ENCODE results near the gene CDKL4. TPM values are rescaled to one million over a fixed set of nuclear protein-coding genes. Genes with fewer than 3 reads are reported as not detected.

CDKL4 gene
- total RNA-seq, 2 donors from 2014 or later, result 0.79 to 0.89 TPM

- Histone ChIP-seq H3K9me3 (no peaks in the 10 kb centered on the region), H3K27me3 (no peaks in the 10 kb centered on the region), H3K27ac (no peak overlapping the region), H3K36me3 (no peaks in the 10 kb centered on the region), H3K4me3 (no peak overlapping the region), H3K4me1 (no peaks in the 10 kb centered on the region)
- no peak for TF ChIP-seq CTCF (IDR thresholded peaks at IDR 0.05)
- DNase-seq (ENCODE audit: low spot score), result no peak
Measured at GRCh38 chr2:39171621-39172020, 72.1 kb downstream of the CDKL4 start.

DNA sequence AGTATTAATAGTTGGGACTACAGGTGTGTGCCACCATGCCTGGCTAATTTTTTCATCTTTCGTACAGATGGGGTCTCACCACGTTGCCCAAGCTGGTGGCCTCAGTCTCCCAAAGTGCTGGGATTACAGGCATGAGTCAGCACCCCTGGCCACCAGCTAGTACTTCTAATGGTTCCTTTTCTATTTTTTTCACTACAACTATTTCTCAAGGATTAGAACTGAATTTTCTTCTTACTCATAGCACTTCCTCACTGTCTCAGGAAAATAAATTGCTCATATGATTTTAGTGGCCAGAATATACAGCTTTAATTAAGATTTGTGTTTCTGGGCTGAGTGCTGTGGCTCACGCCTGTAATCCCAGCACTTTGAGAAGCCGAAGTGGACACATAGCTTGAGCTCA, 79.7 kb downstream of the CDKL4 start:
- Histone ChIP-seq H3K4me1 (peaks cover 0 to 5% of the 10 kb centered on the region in 2 donors), H3K27me3 (no peaks in the 10 kb centered on the region), H3K36me3 (no peaks in the 10 kb centered on the region), H3K27ac (no peak overlapping the region), H3K9me3 (no peaks in the 10 kb centered on the region), H3K4me3 (no peak overlapping the region)
- no peak for TF ChIP-seq CTCF (IDR thresholded peaks at IDR 0.05)
- DNase-seq (ENCODE audit: low spot score), result no peak

DNA sequence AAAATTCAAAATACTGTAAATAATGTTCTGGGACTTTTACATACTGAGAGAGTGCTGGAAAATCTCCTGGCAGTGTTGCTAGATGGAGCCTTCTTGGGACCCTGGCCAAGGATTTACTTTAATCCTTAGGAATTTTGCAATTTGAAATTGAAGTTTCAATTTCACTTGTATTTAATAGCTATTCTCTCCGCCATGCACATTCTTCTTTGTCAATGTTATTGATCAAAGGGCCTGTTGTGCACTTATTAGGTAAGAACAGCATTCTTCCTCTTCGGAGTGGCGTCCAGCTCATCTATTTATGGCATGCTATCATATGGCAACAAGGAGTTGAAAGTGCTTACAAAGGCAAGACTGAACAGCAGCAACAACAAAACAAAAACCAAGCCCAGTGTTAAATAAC, 82.8 kb downstream of the CDKL4 start:
- H3K4me3 ChIP-seq, result no peak overlapping the region
- no peak for DNase-seq (ENCODE audit: low spot score)
- no peak for TF ChIP-seq CTCF (IDR thresholded peaks at IDR 0.05)
- peaks cover 0 to 5% of the 10 kb centered on the region in 2 donors for H3K4me1 ChIP-seq
- H3K27me3 ChIP-seq, result no peaks in the 10 kb centered on the region
- no peaks in the 10 kb centered on the region for H3K9me3 ChIP-seq
- no peak overlapping the region for H3K27ac ChIP-seq
- H3K36me3 ChIP-seq, result no peaks in the 10 kb centered on the region

DNA sequence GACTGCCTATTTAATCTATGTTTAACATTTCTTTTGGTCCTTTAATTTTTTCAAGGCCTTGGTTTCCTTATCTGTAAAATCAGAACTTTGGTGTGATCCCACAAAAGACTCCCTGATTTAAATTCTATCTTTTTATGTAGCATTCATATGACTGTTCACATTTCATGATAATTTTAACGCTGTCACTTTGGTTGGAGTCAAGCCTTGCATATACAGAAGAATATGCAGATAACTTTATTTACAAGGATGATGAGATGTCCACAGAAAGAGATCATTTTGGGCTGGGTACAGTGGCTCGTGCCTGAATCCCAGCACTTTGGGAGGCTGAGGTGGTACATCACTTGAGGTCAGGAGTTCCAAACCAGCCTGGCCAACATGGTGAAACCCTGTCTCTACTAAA, 84.5 kb downstream of the CDKL4 start:
- Histone ChIP-seq H3K36me3 (no peaks in the 10 kb centered on the region), H3K4me3 (no peak overlapping the region), H3K9me3 (no peaks in the 10 kb centered on the region), H3K27ac (no peak overlapping the region), H3K4me1 (peaks cover 0 to 5% of the 10 kb centered on the region in 2 donors), H3K27me3 (no peaks in the 10 kb centered on the region)
- DNase-seq (ENCODE audit: low spot score), result no peak
- TF ChIP-seq CTCF (IDR thresholded peaks at IDR 0.05), result no peak

GRCh38 chr2:39158351-39158750, 85.4 kb downstream of the CDKL4 start:
- Histone ChIP-seq H3K4me1 (peaks cover 0 to 5% of the 10 kb centered on the region in 2 donors), H3K27ac (no peak overlapping the region)

More at GRCh38 chr2:39158351-39158750, 85.4 kb downstream of the CDKL4 start:
- DNase-seq (ENCODE audit: low spot score), result no peak
- Histone ChIP-seq H3K4me3 (no peak overlapping the region), H3K36me3 (no peaks in the 10 kb centered on the region), H3K9me3 (no peaks in the 10 kb centered on the region), H3K27me3 (no peaks in the 10 kb centered on the region)
- TF ChIP-seq CTCF (IDR thresholded peaks at IDR 0.05), result no peak
